Thyroid gland (tissue), 4 donors: ENCODE measurements around the gene ZC3H15.

Experiments
- POLR2A ChIP-seq, 2 donors: fragments of 450-650 bp; IDR thresholded peaks; one replicate each; pipeline ENCODE4 v1.6.1; 2017; ENCODE audit warnings: antibody characterized with exemption in 2 of 2, mild to moderate bottlenecking in 2 of 2, moderate library complexity in 1 of 2
- TF ChIP-seq, protein P1 (sequence below), 6 experiments: fragments of 200-600 bp in 3 of 6; fragments of 450-650 bp in 3 of 6; sonication (generic) in 3 of 6; IDR thresholded peaks; one replicate each; pipeline ENCODE4 v1.5.1; 2016 to 2019; ENCODE audit warnings: antibody characterized with exemption in 6 of 6, mild to moderate bottlenecking in 2 of 6, inconsistent platforms in 1 of 6, moderate library complexity in 1 of 6

DNA sequence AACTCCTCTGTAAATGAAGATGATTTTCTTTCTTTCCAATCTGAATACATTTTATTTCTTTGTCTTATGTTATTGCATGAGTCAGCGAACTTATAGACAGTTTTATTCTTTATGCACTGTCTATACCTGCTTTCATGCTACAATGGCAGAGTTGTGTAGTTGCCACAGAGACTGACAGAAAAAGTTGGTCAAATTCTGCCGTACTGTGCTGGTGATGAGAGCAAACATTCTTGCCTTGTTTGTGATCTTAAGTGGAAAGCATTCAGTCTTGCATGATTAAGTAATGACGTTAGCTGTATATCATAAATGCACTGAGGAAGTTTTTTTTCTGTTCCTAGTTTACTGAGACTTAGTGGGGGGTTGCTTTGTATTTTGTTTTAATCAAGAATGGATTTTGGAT is 32.9 kb downstream of the ZC3H15 start:
- TF ChIP-seq, protein P1, sequence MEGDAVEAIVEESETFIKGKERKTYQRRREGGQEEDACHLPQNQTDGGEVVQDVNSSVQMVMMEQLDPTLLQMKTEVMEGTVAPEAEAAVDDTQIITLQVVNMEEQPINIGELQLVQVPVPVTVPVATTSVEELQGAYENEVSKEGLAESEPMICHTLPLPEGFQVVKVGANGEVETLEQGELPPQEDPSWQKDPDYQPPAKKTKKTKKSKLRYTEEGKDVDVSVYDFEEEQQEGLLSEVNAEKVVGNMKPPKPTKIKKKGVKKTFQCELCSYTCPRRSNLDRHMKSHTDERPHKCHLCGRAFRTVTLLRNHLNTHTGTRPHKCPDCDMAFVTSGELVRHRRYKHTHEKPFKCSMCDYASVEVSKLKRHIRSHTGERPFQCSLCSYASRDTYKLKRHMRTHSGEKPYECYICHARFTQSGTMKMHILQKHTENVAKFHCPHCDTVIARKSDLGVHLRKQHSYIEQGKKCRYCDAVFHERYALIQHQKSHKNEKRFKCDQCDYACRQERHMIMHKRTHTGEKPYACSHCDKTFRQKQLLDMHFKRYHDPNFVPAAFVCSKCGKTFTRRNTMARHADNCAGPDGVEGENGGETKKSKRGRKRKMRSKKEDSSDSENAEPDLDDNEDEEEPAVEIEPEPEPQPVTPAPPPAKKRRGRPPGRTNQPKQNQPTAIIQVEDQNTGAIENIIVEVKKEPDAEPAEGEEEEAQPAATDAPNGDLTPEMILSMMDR (IDR thresholded peaks at IDR 0.05): no peak
- TF ChIP-seq POLR2A (IDR thresholded peaks at IDR 0.05): peak in 1 of 2 donors; percentile 38
